ENCODE measurements around the gene PRKCH. TPM values are rescaled to one million over a fixed set of nuclear protein-coding genes. Genes with fewer than 3 reads are reported as not detected.
"Not testable (repeated sequence)": the region's sequence is repeated elsewhere in the genome, so short reads cannot be mapped to it uniquely, and the experiment has no call there.

The PRKCH gene
- total RNA-seq, 2 donors from 2014 or later, result 7.2 to 8.6 TPM

GRCh38 chr14:61527325-61528100 lies 206.1 kb downstream of the PRKCH start:
- H3K27me3 Mint-ChIP-seq (ENCODE audit: insufficient read depth), result no peaks in the 10 kb centered on the region
- H3K4me3 Mint-ChIP-seq, result no peak overlapping the region
- no peak overlapping the region for H3K4me3 ChIP-seq (ENCODE audit: low read length)
- H3K27ac Mint-ChIP-seq, result peak overlapping the region; percentile 9
- H3K4me1 Mint-ChIP-seq, result peaks cover 10% of the 10 kb centered on the region
- H3K9me3 Mint-ChIP-seq, result no peaks in the 10 kb centered on the region
- H3K36me3 ChIP-seq (ENCODE audit: control insufficient read depth, insufficient read depth, low read length), result no peaks in the 10 kb centered on the region
- no peaks in the 10 kb centered on the region for H3K36me3 Mint-ChIP-seq (ENCODE audit: low read depth)
- no peak for DNase-seq
- no peaks in the 10 kb centered on the region for H3K27me3 ChIP-seq (ENCODE audit: control insufficient read depth, insufficient read depth, low read length, poor library complexity, severe bottlenecking)
- no peaks in the 10 kb centered on the region for H3K4me1 ChIP-seq (ENCODE audit: control insufficient read depth, insufficient read depth, low read length)
- 83 to 85% methylated on average over 5 to 9 of the region's 10 CpGs for WGBS, 2 experiments (ENCODE audit: insufficient coverage in 1 of 2, insufficient read length in 1 of 2)
- TF ChIP-seq, protein P1, sequence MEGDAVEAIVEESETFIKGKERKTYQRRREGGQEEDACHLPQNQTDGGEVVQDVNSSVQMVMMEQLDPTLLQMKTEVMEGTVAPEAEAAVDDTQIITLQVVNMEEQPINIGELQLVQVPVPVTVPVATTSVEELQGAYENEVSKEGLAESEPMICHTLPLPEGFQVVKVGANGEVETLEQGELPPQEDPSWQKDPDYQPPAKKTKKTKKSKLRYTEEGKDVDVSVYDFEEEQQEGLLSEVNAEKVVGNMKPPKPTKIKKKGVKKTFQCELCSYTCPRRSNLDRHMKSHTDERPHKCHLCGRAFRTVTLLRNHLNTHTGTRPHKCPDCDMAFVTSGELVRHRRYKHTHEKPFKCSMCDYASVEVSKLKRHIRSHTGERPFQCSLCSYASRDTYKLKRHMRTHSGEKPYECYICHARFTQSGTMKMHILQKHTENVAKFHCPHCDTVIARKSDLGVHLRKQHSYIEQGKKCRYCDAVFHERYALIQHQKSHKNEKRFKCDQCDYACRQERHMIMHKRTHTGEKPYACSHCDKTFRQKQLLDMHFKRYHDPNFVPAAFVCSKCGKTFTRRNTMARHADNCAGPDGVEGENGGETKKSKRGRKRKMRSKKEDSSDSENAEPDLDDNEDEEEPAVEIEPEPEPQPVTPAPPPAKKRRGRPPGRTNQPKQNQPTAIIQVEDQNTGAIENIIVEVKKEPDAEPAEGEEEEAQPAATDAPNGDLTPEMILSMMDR (conservative IDR thresholded peaks at IDR 0.05), result no peak
- H3K27ac ChIP-seq (ENCODE audit: low read depth, low read length), result no peak overlapping the region
- no peak overlapping the region for H3K9ac ChIP-seq (ENCODE audit: extremely low read depth, low read length, poor library complexity, severe bottlenecking)
- no peaks in the 10 kb centered on the region for H3K9me3 ChIP-seq (ENCODE audit: control insufficient read depth, low read length)

GRCh38 chr14:61528591-61529021 lies 207.2 kb downstream of the PRKCH start:
- Histone ChIP-seq H3K4me3 (ENCODE audit: low read length) (no peak overlapping the region), H3K27me3 (ENCODE audit: control insufficient read depth, insufficient read depth, low read length, poor library complexity, severe bottlenecking) (no peaks in the 10 kb centered on the region), H3K4me1 (ENCODE audit: control insufficient read depth, insufficient read depth, low read length) (no peaks in the 10 kb centered on the region), H3K9me3 (ENCODE audit: control insufficient read depth, low read length) (no peaks in the 10 kb centered on the region), H3K36me3 (ENCODE audit: control insufficient read depth, insufficient read depth, low read length) (no peaks in the 10 kb centered on the region), H3K27ac (ENCODE audit: low read depth, low read length) (no peak overlapping the region), H3K9ac (ENCODE audit: extremely low read depth, low read length, poor library complexity, severe bottlenecking) (no peak overlapping the region)
- H3K4me3 Mint-ChIP-seq, result no peak overlapping the region
- no peaks in the 10 kb centered on the region for H3K36me3 Mint-ChIP-seq (ENCODE audit: low read depth)
- DNase-seq, result no peak
- H3K9me3 Mint-ChIP-seq, result no peaks in the 10 kb centered on the region
- TF ChIP-seq, protein P1 (conservative IDR thresholded peaks at IDR 0.05), result no peak
- no peak overlapping the region for H3K27ac Mint-ChIP-seq
- no peaks in the 10 kb centered on the region for H3K27me3 Mint-ChIP-seq (ENCODE audit: insufficient read depth)
- peaks cover 10% of the 10 kb centered on the region for H3K4me1 Mint-ChIP-seq
- WGBS, 2 experiments (ENCODE audit: insufficient coverage in 1 of 2, insufficient read length in 1 of 2), result 72 to 86% methylated on average over 3 to 9 of the region's 9 CpGs

- H3K27me3 ChIP-seq (ENCODE audit: control insufficient read depth, insufficient read depth, low read length, poor library complexity, severe bottlenecking); H3K36me3 Mint-ChIP-seq (ENCODE audit: low read depth); H3K4me3 Mint-ChIP-seq; H3K4me3 ChIP-seq (ENCODE audit: low read length); DNase-seq; H3K9me3 ChIP-seq (ENCODE audit: control insufficient read depth, low read length); H3K9ac ChIP-seq (ENCODE audit: extremely low read depth, low read length, poor library complexity, severe bottlenecking); H3K9me3 Mint-ChIP-seq; H3K36me3 ChIP-seq (ENCODE audit: control insufficient read depth, insufficient read depth, low read length); H3K27me3 Mint-ChIP-seq (ENCODE audit: insufficient read depth); H3K4me1 Mint-ChIP-seq; H3K27ac ChIP-seq (ENCODE audit: low read depth, low read length); H3K27ac Mint-ChIP-seq; H3K4me1 ChIP-seq (ENCODE audit: control insufficient read depth, insufficient read depth, low read length): not testable (repeated sequence)
- no CpG with 5 or more reads among the region's 5 CpGs for WGBS, 2 experiments (ENCODE audit: insufficient coverage in 1 of 2, insufficient read length in 1 of 2)
These were observed 208.0 kb downstream of the PRKCH start for GRCh38 chr14:61529360-61529759.

All from endodermal cell (in vitro differentiated cells).